ENCODE results near the gene PDPK1.
"Not testable (repeated sequence)": the region's sequence is repeated elsewhere in the genome, so short reads cannot be mapped to it uniquely, and the experiment has no call there.

The PDPK1 gene

DNA sequence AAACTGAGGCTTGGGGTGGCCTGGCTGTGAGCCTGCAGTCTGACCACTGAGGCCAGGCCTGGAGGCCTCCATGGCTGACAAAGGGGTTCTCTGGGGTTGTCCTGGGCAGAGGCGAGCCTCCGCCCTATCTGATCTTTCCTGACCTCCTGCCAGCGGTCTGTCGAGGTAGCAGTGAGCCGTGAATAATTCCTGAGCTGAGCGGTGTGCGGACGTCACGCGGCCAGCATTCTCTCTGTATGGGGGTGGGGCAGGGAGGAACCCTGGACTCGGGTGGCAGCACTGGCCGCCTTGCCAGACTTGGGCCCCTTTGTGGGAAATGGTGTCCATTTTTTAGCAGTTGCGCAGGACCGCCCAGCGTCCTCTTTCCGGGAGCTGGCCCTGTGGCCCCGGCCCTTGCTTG is 74.1 kb downstream of the PDPK1 start:
- DNase-seq (ENCODE audit: low spot score) = not testable (repeated sequence)

GRCh38 chr16:2613251-2613650 is 75.4 kb downstream of the PDPK1 start:
- DNase-seq (ENCODE audit: low spot score) = not testable (repeated sequence)

DNA sequence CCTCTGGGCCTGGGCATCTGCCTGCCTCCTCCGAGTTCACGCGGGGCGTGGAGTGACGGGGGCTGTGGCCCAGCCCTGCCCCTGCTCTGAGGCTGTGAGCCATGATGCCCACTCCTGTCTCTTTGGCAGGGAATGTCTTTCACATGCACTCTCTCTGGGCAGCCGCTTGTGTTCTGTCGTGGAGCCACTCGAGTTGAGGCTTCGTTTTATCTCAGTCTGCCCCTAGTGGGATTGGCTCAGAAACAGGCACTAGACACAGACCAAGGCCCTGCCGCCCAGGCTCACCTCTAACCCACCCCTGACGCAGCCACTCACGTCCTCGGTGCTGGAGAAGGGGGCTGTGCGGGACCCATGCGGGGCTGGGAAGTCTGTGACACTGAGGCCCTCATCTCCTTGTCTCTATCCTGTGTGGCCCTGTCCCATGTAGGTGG is 77.0 kb downstream of the PDPK1 start:
- DNase-seq (ENCODE audit: low spot score) = no peak

DNA sequence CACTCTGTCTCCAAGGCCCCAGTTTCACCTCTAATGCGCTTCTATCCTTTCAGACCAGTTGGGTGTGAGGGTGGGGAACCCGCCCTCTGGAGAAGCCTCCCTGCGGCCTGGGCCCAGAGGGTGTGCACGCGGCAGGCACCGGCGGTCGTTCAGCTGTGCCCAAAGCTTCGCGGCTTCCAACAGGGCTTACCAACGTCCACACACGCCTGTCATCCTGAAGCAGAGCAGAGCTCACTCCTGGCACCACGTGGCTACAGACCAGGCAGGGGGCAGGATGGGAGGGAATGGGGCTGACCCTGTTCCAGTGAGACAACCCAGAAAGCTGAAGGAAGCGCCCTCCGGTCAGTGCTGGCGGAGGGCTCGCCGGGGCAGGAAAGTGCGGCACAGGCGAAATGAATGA is 81.1 kb downstream of the PDPK1 start:
- DNase-seq (ENCODE audit: low spot score) = not testable (repeated sequence)

- DNase-seq (ENCODE audit: low spot score) = not testable (repeated sequence)
Measured at GRCh38 chr16:2619628-2620027, 81.8 kb downstream of the PDPK1 start.

DNA sequence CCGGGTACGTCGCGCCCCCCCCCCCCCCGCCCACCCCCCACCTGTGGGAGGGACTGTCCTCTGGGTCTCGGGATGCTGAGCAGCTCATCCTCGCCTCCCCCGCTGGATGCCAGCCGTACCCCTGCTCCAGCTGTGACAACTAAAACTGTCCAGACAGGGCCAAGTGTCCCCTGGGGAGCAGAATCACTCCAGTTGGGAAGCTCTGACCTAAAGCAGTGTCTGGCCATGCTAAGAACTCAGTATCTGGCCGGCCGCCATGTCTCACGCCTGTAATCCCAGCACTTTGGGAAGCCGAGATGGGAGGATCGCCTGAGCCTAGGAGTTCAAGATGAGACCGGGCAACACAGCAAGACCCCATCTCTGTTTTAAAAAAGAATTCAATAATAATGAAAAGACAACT is 83.0 kb downstream of the PDPK1 start:
- DNase-seq (ENCODE audit: low spot score) = not testable (repeated sequence)

- not testable (repeated sequence) for DNase-seq (ENCODE audit: low spot score)
Measured at GRCh38 chr16:2621395-2621794, 83.6 kb downstream of the PDPK1 start.

- DNase-seq (ENCODE audit: low spot score) = not testable (repeated sequence)
Measured at GRCh38 chr16:2627075-2627474, 89.3 kb downstream of the PDPK1 start.

DNA sequence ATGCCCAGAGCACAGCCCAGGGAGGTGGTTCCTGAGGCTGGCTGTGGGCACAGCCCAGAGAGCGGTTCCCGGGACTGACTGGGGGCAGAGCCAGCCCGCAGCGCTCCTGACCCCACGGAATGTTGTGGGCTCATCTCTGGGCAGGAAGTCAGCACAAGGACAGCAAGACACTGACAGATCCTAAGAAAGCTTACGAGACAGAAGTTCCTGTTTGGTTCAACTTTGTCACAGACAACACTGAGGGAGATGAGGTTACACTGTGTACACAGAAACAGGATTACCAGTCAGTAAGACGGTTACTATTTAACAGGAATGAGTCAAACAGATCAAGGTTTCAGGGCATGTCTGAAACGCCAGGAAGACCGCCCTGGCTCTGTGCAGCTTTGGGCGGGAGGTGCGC is 93.4 kb downstream of the PDPK1 start:
- not testable (repeated sequence) for DNase-seq (ENCODE audit: low spot score)

- DNase-seq (ENCODE audit: low spot score) = not testable (repeated sequence)
Measured at GRCh38 chr16:2632291-2632690, 94.5 kb downstream of the PDPK1 start.

DNA sequence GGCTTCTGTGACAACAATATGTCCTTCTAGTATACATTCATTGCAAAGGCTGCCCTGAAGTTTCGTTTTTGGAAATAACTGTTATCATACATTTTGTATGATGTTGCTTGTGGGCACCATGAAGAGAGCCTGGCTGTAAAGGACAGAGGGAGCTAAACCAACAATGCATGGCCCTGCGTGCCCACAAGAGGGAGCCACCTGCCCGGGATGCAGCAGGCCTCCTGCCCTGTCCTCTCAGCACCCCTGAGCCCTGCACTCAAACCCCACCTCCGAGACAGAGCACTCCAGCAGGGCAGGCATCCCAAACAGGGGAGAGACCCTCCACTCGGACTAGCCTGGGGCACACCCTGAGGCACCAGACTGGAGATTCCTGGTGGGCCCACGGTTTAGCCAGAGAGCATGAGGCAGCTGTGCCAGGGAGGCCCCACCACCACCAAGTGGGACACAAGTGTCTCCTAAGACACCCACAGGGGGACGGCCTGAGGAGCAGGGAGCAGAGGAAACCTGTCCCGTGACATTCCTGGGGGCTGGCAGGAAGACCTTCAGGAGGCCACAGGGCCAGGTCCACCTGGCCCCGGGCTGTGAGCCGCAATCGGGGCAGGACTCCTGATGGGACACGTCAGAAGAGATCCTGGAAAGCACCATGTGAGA is 101.4 kb downstream of the PDPK1 start:
- DNase-seq (ENCODE audit: low spot score) = not testable (repeated sequence)

GRCh38 chr16:2639722-2640072 is 101.9 kb downstream of the PDPK1 start:
- DNase-seq (ENCODE audit: low spot score) = not testable (repeated sequence)

DNA sequence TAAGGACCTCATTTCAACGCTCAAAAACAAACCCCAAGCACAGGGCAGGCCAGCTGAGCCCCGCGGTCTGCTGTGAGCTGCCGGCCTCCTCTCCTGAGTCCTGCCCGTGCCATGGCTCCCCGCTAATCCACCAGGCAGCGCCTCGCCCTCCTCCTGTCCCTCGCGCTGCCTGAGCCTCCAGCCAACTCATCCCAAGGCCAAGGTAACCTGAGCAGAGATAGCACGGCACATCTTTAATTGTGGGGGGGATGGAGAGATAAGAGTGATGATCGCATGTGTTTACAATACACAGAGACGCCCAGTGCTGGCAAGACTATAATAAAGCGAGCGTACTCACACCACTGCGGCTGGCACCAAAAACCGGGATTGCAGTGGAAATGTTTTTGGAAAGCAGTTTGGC is 104.7 kb downstream of the PDPK1 start:
- DNase-seq (ENCODE audit: low spot score) = not testable (repeated sequence)

DNA sequence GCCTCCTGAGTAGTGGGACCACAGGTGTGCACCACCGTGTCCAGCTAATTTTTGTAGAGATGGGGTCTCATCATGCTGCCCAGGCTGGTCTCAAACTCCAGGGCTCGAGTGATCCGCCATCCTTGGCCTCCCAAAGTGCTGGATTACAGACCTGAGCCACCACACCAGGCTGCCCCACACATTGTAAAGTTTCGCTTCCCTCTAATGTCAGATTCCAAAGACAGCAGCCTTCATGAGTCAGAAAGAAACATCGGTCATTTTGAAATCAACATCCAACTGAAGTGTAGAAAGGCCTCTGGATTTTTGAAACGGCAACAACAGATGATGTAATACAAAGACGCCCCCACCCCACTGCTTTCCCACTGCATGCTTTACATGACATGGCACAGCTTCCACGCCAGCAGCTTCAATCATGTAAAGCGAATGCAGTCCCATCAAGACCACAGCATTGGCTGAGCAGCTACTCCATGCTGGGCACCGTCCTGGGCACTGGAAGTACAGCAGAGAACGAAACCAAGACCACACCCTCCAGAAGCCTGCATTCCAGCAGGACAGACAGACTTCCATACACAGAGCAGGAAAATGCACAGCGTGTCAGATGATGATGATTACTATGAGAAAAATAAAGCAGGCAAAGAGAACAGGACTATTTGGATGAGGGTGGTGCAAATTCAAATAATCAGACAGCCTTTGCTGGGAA is 107.1 kb downstream of the PDPK1 start:
- DNase-seq (ENCODE audit: low spot score) = not testable (repeated sequence)

- not testable (repeated sequence) for DNase-seq (ENCODE audit: low spot score)
Measured at GRCh38 chr16:2651268-2651871, 113.5 kb downstream of the PDPK1 start.
